GM19324 (cell line): ENCODE results near the gene HTR2B.
"Not testable (repeated sequence)": the region's sequence is repeated elsewhere in the genome, so short reads cannot be mapped to it uniquely, and the experiment has no call there.

ENCODE experiments used
- ATAC-seq: cut with Tn5 transposase; IDR thresholded peaks from one replicate; pipeline ENCODE4 v1.9.1; 2021; ENCODE audit warnings: mild to moderate bottlenecking, moderate library complexity; ENCODE audit not compliant: unreplicated experiment, low FRiP score

Gene HTR2B

DNA sequence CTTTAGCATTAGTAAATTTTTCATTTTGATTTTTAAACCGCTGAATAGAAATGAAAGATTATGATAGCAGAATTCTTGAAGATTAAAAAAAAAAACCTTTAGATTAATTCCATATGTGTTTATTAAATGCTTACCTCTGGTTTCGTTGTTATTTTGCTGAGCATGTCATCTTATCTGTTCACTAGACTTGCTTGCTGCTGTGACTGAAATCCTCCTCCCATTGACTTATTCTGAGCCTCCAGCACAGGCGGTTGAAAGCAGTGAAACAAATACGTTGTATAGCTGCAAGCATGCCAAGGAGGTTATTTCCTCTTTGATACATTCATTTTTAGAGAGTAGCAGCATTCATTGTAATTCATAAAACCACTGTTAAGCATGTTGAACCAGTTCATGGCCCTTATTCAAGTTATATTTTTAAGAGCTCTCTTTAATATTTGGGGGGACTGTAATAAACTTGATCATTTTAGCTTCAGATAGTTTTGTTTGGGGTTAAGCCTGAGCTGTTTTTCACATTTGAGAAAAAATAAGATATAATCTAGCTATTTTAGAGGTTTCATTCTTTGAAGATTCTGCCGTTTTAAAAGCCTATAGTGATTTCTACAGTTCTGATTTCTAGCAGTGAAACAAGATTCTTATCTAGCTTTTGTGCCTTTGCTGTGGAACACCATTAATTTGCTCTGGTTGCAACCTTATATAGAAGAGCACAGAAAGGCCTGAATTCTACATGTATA is at the start of gene HTR2B:
Gene HTR2B, minus strand, starts transcription at position 205 of the 731 bp plus-strand sequence. CDS start 1,278 bp downstream, outside the sequence.
- ATAC-seq = no peak

GRCh38 chr2:231174211-231174651 is 49.4 kb upstream of the HTR2B start:
- no peak for ATAC-seq

GRCh38 chr2:231172025-231172424 is 47.2 kb upstream of the HTR2B start:
- ATAC-seq = no peak

DNA sequence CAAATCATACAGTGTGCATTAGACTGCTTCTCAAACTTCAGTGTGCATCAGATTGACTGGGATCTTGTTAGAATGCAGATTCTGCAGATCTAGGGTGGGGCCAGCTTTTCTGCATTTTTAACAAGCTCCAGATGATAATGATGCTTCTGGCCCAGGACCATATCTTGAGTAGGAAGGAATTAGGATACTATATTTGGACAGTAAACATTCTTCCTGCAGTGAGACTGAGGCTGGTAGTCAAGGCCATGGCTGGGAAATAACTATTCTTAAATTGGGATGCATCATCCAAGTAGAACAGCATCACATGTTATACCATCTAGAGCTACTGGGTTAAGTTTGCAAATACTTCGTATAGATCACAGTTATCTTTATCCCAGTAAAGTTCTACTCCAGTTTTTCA is 45.2 kb upstream of the HTR2B start:
- no peak for ATAC-seq

DNA sequence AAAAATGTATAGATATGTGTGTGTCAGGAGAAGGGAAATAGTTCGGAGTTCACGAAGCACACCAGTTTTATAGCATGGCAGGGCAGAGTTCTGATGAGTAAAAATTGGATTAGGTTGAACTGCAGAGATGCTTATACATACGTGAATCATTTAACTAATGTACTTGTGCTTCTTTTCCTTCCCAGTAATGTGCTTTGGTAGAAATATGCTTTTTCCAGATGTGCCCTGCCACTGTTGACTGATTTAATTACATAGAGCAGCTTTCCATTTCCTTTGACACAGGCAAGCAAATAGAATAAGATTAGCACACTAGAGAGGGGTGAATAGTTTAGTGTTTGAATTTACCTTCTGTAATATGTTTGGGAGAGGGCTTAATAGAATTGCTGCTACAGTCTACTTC is 44.6 kb upstream of the HTR2B start:
- no peak for ATAC-seq

- no peak for ATAC-seq
Measured at GRCh38 chr2:231168460-231169139, 43.8 kb upstream of the HTR2B start.

GRCh38 chr2:231167745-231168459 is 43.1 kb upstream of the HTR2B start:
- ATAC-seq = no peak

GRCh38 chr2:231163414-231164095 is 38.7 kb upstream of the HTR2B start:
- ATAC-seq = no peak

- ATAC-seq = no peak
Measured at GRCh38 chr2:231163011-231163410, 38.2 kb upstream of the HTR2B start.

DNA sequence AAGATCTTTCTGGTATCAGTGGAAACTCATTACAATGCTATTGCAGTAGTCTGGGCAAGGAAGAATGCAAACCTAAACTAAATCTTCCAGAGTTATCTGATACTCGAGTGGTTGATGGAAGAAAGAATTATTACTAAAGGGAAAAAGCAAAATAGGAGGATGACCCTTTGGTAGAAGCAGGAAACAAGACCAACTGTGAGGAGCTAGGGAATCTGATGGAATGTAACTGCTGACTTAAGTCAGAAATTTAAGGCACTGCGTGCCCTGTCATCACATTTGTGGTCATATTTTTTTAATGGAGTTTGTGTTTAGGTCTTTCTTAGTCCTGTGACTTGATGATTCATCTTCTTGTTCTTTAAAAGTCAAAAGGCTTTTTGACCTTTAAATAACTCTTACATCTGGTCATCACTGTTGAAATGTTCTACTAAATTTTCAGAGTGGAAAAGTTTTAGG is 37.1 kb upstream of the HTR2B start:
- ATAC-seq = no peak

GRCh38 chr2:231161252-231161839 is 36.5 kb upstream of the HTR2B start:
- ATAC-seq = no peak

GRCh38 chr2:231160701-231161100 is 35.9 kb upstream of the HTR2B start:
- no peak for ATAC-seq

- no peak for ATAC-seq
Measured at GRCh38 chr2:231159306-231159705, 34.5 kb upstream of the HTR2B start.

- no peak for ATAC-seq
Measured at GRCh38 chr2:231152800-231153557, 28.1 kb upstream of the HTR2B start.

DNA sequence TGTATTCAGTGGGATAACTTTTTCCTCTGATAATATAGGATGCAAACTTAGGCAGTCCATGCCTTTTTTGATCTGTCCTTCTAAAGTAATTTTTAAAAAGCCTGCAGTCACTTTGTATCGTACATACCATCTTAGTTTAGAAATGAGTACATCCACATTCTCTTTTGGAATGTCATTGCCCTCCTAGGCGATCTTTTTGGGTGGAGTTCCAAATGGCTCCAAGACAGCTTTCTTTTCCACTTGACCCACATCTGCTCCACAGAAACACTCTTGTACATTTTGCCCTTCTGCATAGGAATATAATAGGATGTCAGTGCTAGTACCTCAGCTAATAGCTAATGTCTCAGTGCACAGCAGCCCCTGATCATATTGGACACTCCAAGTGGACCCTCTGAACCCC is 21.8 kb upstream of the HTR2B start:
- ATAC-seq = no peak

DNA sequence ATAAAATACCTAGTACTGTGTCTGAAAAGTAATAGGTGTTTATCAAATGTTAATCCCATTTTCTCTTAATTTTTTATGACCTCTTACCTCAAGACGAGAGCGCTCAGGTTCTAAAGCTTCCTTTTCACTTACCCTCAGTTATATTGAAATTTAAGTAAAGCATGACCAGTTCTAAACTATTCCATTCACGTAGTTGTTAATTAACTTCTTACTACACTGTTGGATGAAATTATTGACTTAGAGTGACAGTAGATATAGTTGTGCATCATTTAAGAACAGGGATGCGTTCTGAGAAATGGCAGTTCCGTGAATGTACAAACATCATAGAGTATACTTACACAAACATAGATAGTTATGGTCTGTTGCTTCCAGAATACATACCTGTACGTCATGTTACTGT is 20.1 kb upstream of the HTR2B start:
- ATAC-seq = no peak

DNA sequence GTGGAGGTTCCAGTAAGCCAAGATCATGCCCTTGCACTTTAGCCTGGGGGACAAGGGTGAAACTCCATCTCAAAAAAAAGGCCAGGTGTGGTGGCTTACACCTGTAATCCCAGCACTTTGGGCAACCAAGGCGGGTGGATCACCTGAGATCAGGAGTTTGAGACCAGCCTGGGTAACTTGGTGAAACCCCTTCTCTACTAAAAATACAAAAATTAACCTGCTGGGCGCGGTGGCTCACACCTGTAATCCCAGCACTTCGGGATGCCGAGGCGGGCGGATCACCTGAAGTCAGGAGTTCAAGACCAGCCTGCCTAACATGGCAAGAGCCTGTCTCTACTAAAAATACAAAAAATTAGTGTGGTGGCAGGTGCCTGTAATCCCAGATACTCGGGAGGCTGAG is 16.0 kb upstream of the HTR2B start:
- ATAC-seq = not testable (repeated sequence)

DNA sequence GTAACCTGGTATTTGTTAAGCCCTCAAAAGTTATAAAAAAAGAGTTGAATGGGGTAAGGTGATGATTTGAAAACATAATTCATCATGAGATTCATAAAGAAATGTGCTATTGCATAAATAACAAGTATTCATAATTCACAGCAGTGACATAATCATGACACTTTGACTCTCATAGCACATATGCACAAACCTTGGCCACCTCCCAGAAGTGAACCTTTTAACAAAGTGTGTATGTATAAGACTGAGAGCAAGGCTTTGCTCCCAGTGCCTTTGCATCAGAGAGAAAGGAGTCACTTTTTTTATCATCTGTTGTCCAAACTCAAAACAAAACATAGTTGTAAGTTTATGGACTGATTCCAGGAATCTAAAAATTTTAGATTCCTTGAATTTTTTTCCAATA is 15.0 kb upstream of the HTR2B start:
- no peak for ATAC-seq

GRCh38 chr2:231138699-231139098 is 13.9 kb upstream of the HTR2B start:
- ATAC-seq = no peak
